Neural progenitor cell (in vitro differentiated cells): Measurements from ENCODE around the gene HRC.

Source experiments
- CTCF ChIP-seq: fragments of 200-600 bp; sonication (generic); IDR thresholded peaks from 2 replicates; pipeline ENCODE4 v1.5.1; 2017; ENCODE audit warnings: antibody characterized with exemption, mild to moderate bottlenecking
- EZH2 ChIP-seq: fragments of 200-600 bp; sonication (generic); IDR thresholded peaks from 2 replicates; pipeline ENCODE4 v1.6.1; 2017; ENCODE audit warnings: antibody characterized with exemption, mild to moderate bottlenecking, moderate library complexity
- EZH2phosphoT487 ChIP-seq: fragments of 200-600 bp; sonication (generic); IDR thresholded peaks from 2 replicates; pipeline ENCODE4 v1.6.1; 2017; ENCODE audit warnings: antibody characterized with exemption

DNA sequence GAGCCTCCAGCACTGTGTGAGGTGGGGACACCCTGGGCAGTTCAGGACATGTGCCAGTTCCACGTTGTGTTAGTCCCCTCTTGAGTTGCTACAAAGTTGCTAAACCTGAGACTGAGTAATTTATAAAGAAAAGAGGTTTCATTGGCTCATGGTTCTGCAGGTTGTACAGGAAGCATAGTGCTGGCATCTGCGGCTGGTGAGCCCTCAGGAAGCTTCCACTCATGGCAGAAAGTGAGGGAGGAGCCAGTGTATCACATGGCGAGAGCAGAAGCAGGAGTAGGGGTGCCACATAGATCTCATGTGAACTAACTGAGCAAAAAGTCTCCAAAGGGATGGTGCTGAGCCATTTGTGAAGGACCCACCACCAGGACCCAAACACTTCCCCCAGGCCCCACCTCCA lies 35.6 kb upstream of the HRC start:
- no peak for TF ChIP-seq CTCF
- TF ChIP-seq EZH2phosphoT487, result no peak
- no peak for TF ChIP-seq EZH2
